H1 (cell line): ENCODE measurements around the gene MED29. TPM values are rescaled to one million over a fixed set of nuclear protein-coding genes. Genes with fewer than 3 reads are reported as not detected.

ENCODE experiments used
- CTCF ChIA-PET: fragments of 300-600 bp; sonication (Branson Sonifier 250); formaldehyde crosslinking; loops from one replicate; lab custom pipeline; 2021; ENCODE audit not compliant: partially characterized antibody; lab: Charles Lee
- POLR2A ChIA-PET: fragments of 300-600 bp; sonication (Branson Sonifier 250); formaldehyde crosslinking; loops from one replicate; lab custom pipeline; 2021; ENCODE audit warnings: inconsistent platforms; ENCODE audit not compliant: partially characterized antibody; lab: Charles Lee
- DNase-seq, 2 experiments: peaks; one replicate each; pipeline versions ENCODE4 v3.0.0 to v3.0.0-alpha.2; 2010 to 2022; ENCODE audit warnings: low spot score in 2 of 2, low read depth in 1 of 2, mixed read lengths in 1 of 2
- FAIRE-seq: peaks from 2 replicates; lab custom pipeline; 2011; peaks lifted over from hg19 to GRCh38; lab: Jason Lieb, UNC
- H2AFZ ChIP-seq: 2 replicates; pipeline ENCODE4 v1.8.1; 2012; ENCODE audit warnings: low read length, inconsistent platforms
- H2AK5ac ChIP-seq: 2 replicates; pipeline ENCODE4 v1.6.1; 2013; ENCODE audit warnings: low read depth, low read length
- H2BK120ac ChIP-seq: replicated peaks from 2 replicates; pipeline ENCODE3; 2013; ENCODE audit warnings: low read depth, low read length, inconsistent platforms
- H2BK12ac ChIP-seq: 2 replicates; pipeline ENCODE4 v1.6.1; 2013; ENCODE audit warnings: low read depth, low read length
- H2BK15ac ChIP-seq: 2 replicates; pipeline ENCODE4 v1.6.1; 2013; ENCODE audit warnings: low read length
- H2BK20ac ChIP-seq: 2 replicates; pipeline ENCODE4 v1.6.1; 2013; ENCODE audit warnings: low read length
- H2BK5ac ChIP-seq: 2 replicates; pipeline ENCODE4 v1.6.1; 2013; ENCODE audit warnings: low read depth, low read length
- H3K14ac ChIP-seq: 2 replicates; pipeline ENCODE4 v1.6.1; 2013; ENCODE audit warnings: inconsistent platforms; ENCODE audit not compliant: insufficient read length
- H3K18ac ChIP-seq: 2 replicates; pipeline ENCODE4 v1.6.1; 2013; ENCODE audit warnings: low read length; ENCODE audit errors: extremely low read depth
- H3K23ac ChIP-seq: 2 replicates; pipeline ENCODE4 v1.6.1; 2013; ENCODE audit warnings: inconsistent platforms; ENCODE audit not compliant: insufficient read length
- H3K23me2 ChIP-seq: 2 replicates; pipeline ENCODE4 v1.6.1; 2013; ENCODE audit warnings: low read depth, low read length
- H3K27ac ChIP-seq: 2 replicates; pipeline ENCODE4 v1.6.1; 2011; ENCODE audit warnings: low read depth, low read length, inconsistent platforms
- H3K27me3 ChIP-seq, 4 experiments: replicated peaks in 1 of 4; 1 replicate in 1 of 4; 2 replicates in 3 of 4; pipeline versions ENCODE4 v1.6.1 to v1.8.1; 2011 to 2013; ENCODE audit warnings: low read length in 3 of 4, mild to moderate bottlenecking in 3 of 4, inconsistent platforms in 2 of 4, mixed read lengths in 2 of 4, moderate library complexity in 1 of 4; ENCODE audit not compliant: control insufficient read depth in 3 of 4, insufficient read depth in 3 of 4; ENCODE audit errors: extremely low read depth in 1 of 4
- H3K36me3 ChIP-seq, 4 experiments: 2 replicates each; pipeline versions ENCODE4 v1.6.1 to v1.8.1; 2011 to 2013; ENCODE audit warnings: mild to moderate bottlenecking in 4 of 4, low read length in 3 of 4, moderate library complexity in 2 of 4, control low read depth in 1 of 4, inconsistent platforms in 1 of 4; ENCODE audit not compliant: insufficient read depth in 4 of 4, control insufficient read depth in 2 of 4
- H3K4ac ChIP-seq: replicated peaks from 2 replicates; pipeline ENCODE3; 2013; ENCODE audit warnings: low read length, low read depth, mixed read lengths, inconsistent platforms; ENCODE audit not compliant: insufficient read length
- H3K4me1 ChIP-seq, 4 experiments: replicated peaks in 1 of 4; 1 replicate in 1 of 4; 2 replicates in 3 of 4; pipeline versions ENCODE4 v1.6.1 to v1.8.1; 2011 to 2013; ENCODE audit warnings: low read length in 3 of 4, inconsistent platforms in 2 of 4, mixed read lengths in 1 of 4; ENCODE audit not compliant: insufficient read depth in 4 of 4, control insufficient read depth in 3 of 4
- H3K4me2 ChIP-seq, 2 experiments: 2 replicates each; pipeline versions ENCODE4 v1.6.1 to v1.8.1; 2011 to 2013; ENCODE audit warnings: low read depth in 2 of 2, low read length in 2 of 2, control low read depth in 1 of 2, inconsistent platforms in 1 of 2, mild to moderate bottlenecking in 1 of 2; ENCODE audit not compliant: insufficient read depth in 1 of 2
- H3K4me3 ChIP-seq, 4 experiments: fragments of 200-600, 300-600 bp in 1 of 4; sonication (generic), shearing (Covaris generic), sonication (Bioruptor Twin) in 1 of 4; 2 replicates each; pipeline versions ENCODE4 v1.5.1 to v1.8.1; 2011 to 2016; ENCODE audit warnings: low read length in 4 of 4, low read depth in 3 of 4, control low read depth in 2 of 4, inconsistent platforms in 2 of 4, mild to moderate bottlenecking in 2 of 4, mixed read lengths in 1 of 4, moderate library complexity in 1 of 4; ENCODE audit not compliant: insufficient read depth in 2 of 4; ENCODE audit errors: extremely low read depth in 1 of 4
- H3K56ac ChIP-seq: replicated peaks from 2 replicates; pipeline ENCODE3; 2013; ENCODE audit warnings: low read depth, mild to moderate bottlenecking, mixed read lengths, low read length, inconsistent platforms; ENCODE audit not compliant: insufficient read length
- H3K79me1 ChIP-seq: 2 replicates; pipeline ENCODE4 v1.6.1; 2013; ENCODE audit warnings: low read depth, low read length, control low read depth
- H3K79me2 ChIP-seq, 2 experiments: 2 replicates each; pipeline versions ENCODE4 v1.6.1 to v1.8.1; 2012 to 2013; ENCODE audit warnings: low read length in 2 of 2, mild to moderate bottlenecking in 2 of 2, inconsistent platforms in 1 of 2; ENCODE audit not compliant: insufficient read depth in 2 of 2, control insufficient read depth in 1 of 2
- H3K9ac ChIP-seq, 4 experiments: replicated peaks in 1 of 4; 1 replicate in 1 of 4; 2 replicates in 3 of 4; pipeline versions ENCODE4 v1.6.1 to v1.8.1; 2011 to 2013; ENCODE audit warnings: low read depth in 3 of 4, low read length in 3 of 4, control low read depth in 2 of 4, mild to moderate bottlenecking in 2 of 4, moderate library complexity in 2 of 4, inconsistent platforms in 1 of 4; ENCODE audit errors: extremely low read depth in 1 of 4
- H3K9me3 ChIP-seq, 2 experiments: 2 replicates each; pipeline versions ENCODE4 v1.6.1 to v1.8.1; 2012 to 2013; ENCODE audit warnings: mild to moderate bottlenecking in 2 of 2, moderate library complexity in 2 of 2, control low read depth in 1 of 2, inconsistent platforms in 1 of 2, low read depth in 1 of 2, low read length in 1 of 2, mixed read lengths in 1 of 2; ENCODE audit not compliant: insufficient read depth in 2 of 2
- H4K20me1 ChIP-seq, 2 experiments: replicated peaks in 1 of 2; 2 replicates each; pipeline versions ENCODE3 to v1.8.1; 2011 to 2013; ENCODE audit warnings: inconsistent platforms in 2 of 2, low read length in 2 of 2, mild to moderate bottlenecking in 1 of 2; ENCODE audit not compliant: insufficient read depth in 2 of 2, control insufficient read depth in 1 of 2
- H4K5ac ChIP-seq: 2 replicates; pipeline ENCODE4 v1.6.1; 2013; ENCODE audit warnings: low read length, low read depth, mixed read lengths, inconsistent platforms; ENCODE audit not compliant: insufficient read length
- H4K8ac ChIP-seq: 2 replicates; pipeline ENCODE4 v1.8.0; 2013; ENCODE audit warnings: mild to moderate bottlenecking, moderate library complexity, low read length, inconsistent platforms; ENCODE audit not compliant: insufficient read depth; ENCODE audit errors: extremely low read depth
- H4K91ac ChIP-seq: replicated peaks from 2 replicates; pipeline ENCODE3; 2013; ENCODE audit warnings: low read length, mixed read lengths, inconsistent platforms; ENCODE audit not compliant: insufficient read length
- BRCA1 ChIP-seq: IDR thresholded peaks from 2 replicates; pipeline ENCODE4 v1.6.1; 2012; ENCODE audit warnings: low read depth, low read length, improper control_type of control experiment
- CHD2 ChIP-seq: IDR thresholded peaks from 2 replicates; pipeline ENCODE4 v1.6.1; 2012; ENCODE audit warnings: low read length, improper control_type of control experiment
- CREB1 ChIP-seq: IDR thresholded peaks from 2 replicates; pipeline ENCODE4 v1.6.1; 2012; ENCODE audit warnings: inconsistent platforms
- JUND ChIP-seq: IDR thresholded peaks from 2 replicates; pipeline ENCODE4 v1.6.1; 2011; ENCODE audit warnings: mild to moderate bottlenecking, improper control_type of control experiment, low read length
- SAP30 ChIP-seq: fragments of 300-600 bp; sonication (generic); IDR thresholded peaks from 2 replicates; pipeline ENCODE4 v1.7.1; 2012; ENCODE audit warnings: low read length, moderate library complexity, mild to moderate bottlenecking, inconsistent platforms; ENCODE audit not compliant: insufficient read depth, insufficient replicate concordance
- SP1 ChIP-seq: IDR thresholded peaks from 2 replicates; pipeline ENCODE4 v1.6.1; 2011; ENCODE audit warnings: low read depth, low read length
- TAF7 ChIP-seq: optimal IDR thresholded peaks from 2 replicates; pipeline ENCODE3; 2011; ENCODE audit warnings: low read depth, mild to moderate bottlenecking, inconsistent platforms, low read length, moderate library complexity, borderline replicate concordance
- WGBS, 2 experiments: shearing (Covaris generic) in 1 of 2; methylation state at CpG; one replicate each; pipeline versions ENCODE4 v1.1.6 to v1.1.7; 2013 to 2015; ENCODE audit warnings: low lambda C conversion rate in 2 of 2, mixed read lengths in 2 of 2, inconsistent platforms in 1 of 2, low coverage in 1 of 2, missing lambda C conversion rate in 1 of 2; ENCODE audit not compliant: insufficient replicate concordance in 2 of 2, insufficient coverage in 1 of 2, insufficient read length in 1 of 2; ENCODE audit errors: extremely low coverage in 1 of 2, missing lambda C conversion rate in 1 of 2; 5-methylcytosine and 5-hydroxymethylcytosine counted together
- polyA plus RNA-seq, 7 experiments: library from polyadenylated mRNA; depleted of rRNA in 3 of 7; stranded (reverse) in 5 of 7; unstranded in 2 of 7; fragments of >200 nt in 5 of 7; fragments of 200-250 nt in 2 of 7; gene quantifications; 1 replicate in 5 of 7; 2 replicates in 1 of 7; 4 replicates in 1 of 7; pipeline versions ENCODE4 v1.2.1 to v1.2.3, GENCODE V29; 2011 to 2013; ENCODE audit warnings: missing spikeins in 2 of 7, mixed read lengths in 2 of 7
- total RNA-seq: library from RNA; stranded (reverse); fragmentation: NEBNext Ultra II Directional; extraction: Animal tissue kit (Norgen Biotek cat#: 25700); gene quantifications from 2 replicates; pipeline ENCODE4 v1.2.1, GENCODE V29; 2021
- TF ChIP-seq, protein P1 (sequence below): IDR thresholded peaks from 2 replicates; pipeline ENCODE4 v1.6.1; 2012; ENCODE audit warnings: inconsistent platforms

Gene MED29
- total and polyA plus RNA-seq, 2 of the 8 experiments (the other 6 are each of a cell fraction or from before 2014, with no cell fraction given) = 31.1 to 52.5 TPM

DNA sequence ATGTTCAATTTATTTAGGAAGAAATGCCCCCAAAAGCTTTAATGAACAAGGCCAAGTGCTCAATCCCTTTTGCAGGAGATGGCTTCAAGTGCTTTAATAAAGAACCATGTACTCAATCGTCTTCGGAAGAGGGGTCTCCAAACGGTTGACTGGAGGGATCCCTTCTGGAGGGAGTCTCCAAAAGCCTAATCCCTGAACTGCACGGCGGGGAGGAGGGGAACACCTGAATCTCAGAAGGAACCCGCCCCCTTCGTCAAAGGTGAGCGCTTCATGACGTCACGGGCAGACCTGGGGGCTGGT lies 777 bp upstream of the MED29 start:
- POLR2A ChIA-PET = interaction anchor here (0.6 to 12.2 kb wide), 30 partner anchors 9 to 306 kb away, joined by 3 to 234 read pairs (median 8); partner anchors contain the start of genes EID2B, PLEKHG2, RPS16 and SAMD4B
- Histone ChIP-seq H3K4me2 (peak overlapping the region; percentile 69 to 76), H3K79me1 (peaks cover 5% of the 10 kb centered on the region), H2BK12ac (no peak overlapping the region), H4K5ac (peak overlapping the region; percentile 97), H3K4ac (no peak overlapping the region), H2BK120ac (no peak overlapping the region), H4K8ac (no peak overlapping the region), H3K14ac (no peak overlapping the region), H3K23ac (no peak overlapping the region), H3K56ac (no peak overlapping the region), H2BK20ac (no peak overlapping the region), H3K4me3 (peak overlapping the region; percentile 85 to 97 (median 94)), H3K18ac (peak overlapping the region; percentile 99; the same call in 1 of the 2 replicates), H2BK5ac (peak overlapping the region; percentile 97; the same call in 1 of the 2 replicates), H3K27me3 (no peaks in the 10 kb centered on the region), H2AK5ac (no peak overlapping the region), H3K36me3 (peaks cover 5 to 40% (median 20%) of the 10 kb centered on the region in 4 experiments; a peak in 6 of 8 replicates), H3K9ac (peak overlapping the region; percentile 81 to 99 (median 90)), H2BK15ac (no peak overlapping the region; the same call in 1 of the 2 replicates), H2AFZ (peak overlapping the region; percentile 13; the same call in 1 of the 2 replicates), H4K91ac (peak overlapping the region; percentile 45), H3K4me1 (peaks cover 2 to 10% (median 7%) of the 10 kb centered on the region in 4 experiments), H3K9me3 (no peaks in the 10 kb centered on the region), H3K27ac (peak overlapping the region; percentile 99), H3K23me2 (peaks cover 2% of the 10 kb centered on the region; the same call in 1 of the 2 replicates), H4K20me1 (peaks cover 0 to 7% of the 10 kb centered on the region in 2 experiments), H3K79me2 (peaks cover 0 to 14% of the 10 kb centered on the region in 2 experiments; a peak in 2 of 4 replicates)
- no peak for DNase-seq
- WGBS, 2 experiments = 1% methylated on average over 10 of the region's 10 CpGs; no CpG with 5 or more reads in 1 of the 2 experiments
- TF ChIP-seq, protein P1, sequence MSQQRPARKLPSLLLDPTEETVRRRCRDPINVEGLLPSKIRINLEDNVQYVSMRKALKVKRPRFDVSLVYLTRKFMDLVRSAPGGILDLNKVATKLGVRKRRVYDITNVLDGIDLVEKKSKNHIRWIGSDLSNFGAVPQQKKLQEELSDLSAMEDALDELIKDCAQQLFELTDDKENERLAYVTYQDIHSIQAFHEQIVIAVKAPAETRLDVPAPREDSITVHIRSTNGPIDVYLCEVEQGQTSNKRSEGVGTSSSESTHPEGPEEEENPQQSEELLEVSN = no peak
- TF ChIP-seq CREB1 (peak; percentile 99), TAF7 (peak; percentile 2), CHD2 (no peak), SAP30 (peak; percentile 67), SP1 (0 out of 2 replicates have a peak, but pooled peaks have one; percentile 64), JUND (peak; percentile 60; the same call in 1 of the 2 replicates), BRCA1 (peak; percentile 52; the same call in 1 of the 2 replicates)
- CTCF ChIA-PET = interaction anchor here (3.7 kb wide), 1 partner anchor 21 kb away, joined by 13 read pairs; the partner anchor contains the start of gene PLEKHG2
- FAIRE-seq = no peak
